AG10803 (cell line): ENCODE data around the gene DMWD.

Source experiments
- DNase-seq: peaks from one replicate; pipeline ENCODE4 v3.0.0; 2010; ENCODE audit warnings: low read depth
- H3K4me3 ChIP-seq: 2 replicates; pipeline ENCODE4 v1.5.1; 2011; ENCODE audit warnings: mild to moderate bottlenecking, low read length, control low read depth
- CTCF ChIP-seq: conservative IDR thresholded peaks from 2 replicates; pipeline ENCODE4 v1.5.1; 2011; ENCODE audit warnings: mild to moderate bottlenecking, low read length, control low read depth, inconsistent platforms

The DMWD gene

DNA sequence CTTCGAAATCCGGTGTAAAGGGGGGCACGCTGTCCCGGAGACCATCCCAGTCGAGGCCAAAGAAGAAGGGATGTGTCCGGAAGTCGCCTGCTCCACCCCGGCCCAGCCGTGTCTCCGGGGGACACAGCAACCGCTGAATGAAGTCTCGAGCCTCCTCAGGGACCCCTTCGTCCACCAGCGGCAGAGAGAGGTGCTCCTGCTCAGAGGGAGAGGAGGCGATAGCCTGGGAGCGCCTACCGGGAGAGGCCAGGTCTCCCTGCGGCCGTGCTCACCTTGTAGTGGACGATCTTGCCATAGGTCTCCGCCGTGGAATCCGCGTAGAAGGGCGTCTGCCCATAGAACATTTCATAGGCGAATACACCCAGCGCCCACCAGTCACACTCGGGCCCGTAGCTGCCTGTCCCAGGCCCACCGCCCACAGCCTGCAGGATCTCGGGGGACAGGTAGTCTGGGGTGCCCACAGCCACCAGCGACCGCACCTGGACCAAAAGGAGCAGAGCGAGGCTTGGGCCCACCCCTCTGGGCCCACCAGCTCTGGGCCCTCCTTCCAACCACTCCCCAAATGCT is 15.2 kb downstream of the DMWD start:
- no peak for DNase-seq
- no peak for TF ChIP-seq CTCF
- no peak overlapping the region for H3K4me3 ChIP-seq

- H3K4me3 ChIP-seq = no peak overlapping the region
- no peak for TF ChIP-seq CTCF
- DNase-seq = no peak
These were observed 17.9 kb downstream of the DMWD start for GRCh38 chr19:45774765-45775164.

DNA sequence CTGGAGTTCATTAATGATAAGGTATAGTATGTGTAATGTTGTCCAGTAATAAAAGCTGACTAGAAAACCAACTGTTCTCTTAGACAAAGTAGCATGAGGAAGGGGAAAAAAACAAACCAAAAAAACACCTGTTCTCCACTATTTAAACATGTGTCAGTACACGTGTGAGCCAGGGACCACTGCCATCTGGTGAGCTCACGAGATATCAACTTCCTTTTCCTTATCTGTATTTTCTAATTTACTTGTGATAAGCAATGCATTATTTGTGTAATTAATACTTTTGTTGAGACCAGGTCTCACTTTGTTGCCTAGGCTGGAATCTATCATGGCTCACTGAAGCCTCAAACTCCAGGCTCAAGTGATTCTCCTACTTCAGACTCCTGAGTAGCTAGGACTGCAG is 19.3 kb downstream of the DMWD start:
- no peak for DNase-seq
- H3K4me3 ChIP-seq = no peak overlapping the region
- TF ChIP-seq CTCF = no peak

DNA sequence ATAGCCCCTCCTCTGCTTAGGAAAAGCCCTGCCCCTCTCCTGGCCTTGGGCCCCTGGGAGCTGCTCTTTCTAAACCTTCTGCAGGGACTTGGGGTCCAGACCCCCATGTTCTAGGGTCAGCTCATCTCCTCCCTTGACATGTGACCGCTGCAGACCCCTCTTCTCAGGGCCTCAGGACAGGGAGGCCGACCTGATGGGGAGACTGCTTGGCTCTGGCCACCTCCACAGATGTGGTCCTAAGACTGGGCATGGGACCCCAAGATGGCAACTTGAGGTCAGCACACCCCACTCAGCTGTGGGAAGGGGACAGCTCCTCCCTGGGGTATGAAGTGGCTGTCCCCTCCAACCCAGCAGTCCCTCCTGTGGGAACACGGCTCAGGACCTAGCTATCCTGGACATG is 19.7 kb downstream of the DMWD start:
- no peak for DNase-seq
- no peak overlapping the region for H3K4me3 ChIP-seq
- no peak for TF ChIP-seq CTCF

DNA sequence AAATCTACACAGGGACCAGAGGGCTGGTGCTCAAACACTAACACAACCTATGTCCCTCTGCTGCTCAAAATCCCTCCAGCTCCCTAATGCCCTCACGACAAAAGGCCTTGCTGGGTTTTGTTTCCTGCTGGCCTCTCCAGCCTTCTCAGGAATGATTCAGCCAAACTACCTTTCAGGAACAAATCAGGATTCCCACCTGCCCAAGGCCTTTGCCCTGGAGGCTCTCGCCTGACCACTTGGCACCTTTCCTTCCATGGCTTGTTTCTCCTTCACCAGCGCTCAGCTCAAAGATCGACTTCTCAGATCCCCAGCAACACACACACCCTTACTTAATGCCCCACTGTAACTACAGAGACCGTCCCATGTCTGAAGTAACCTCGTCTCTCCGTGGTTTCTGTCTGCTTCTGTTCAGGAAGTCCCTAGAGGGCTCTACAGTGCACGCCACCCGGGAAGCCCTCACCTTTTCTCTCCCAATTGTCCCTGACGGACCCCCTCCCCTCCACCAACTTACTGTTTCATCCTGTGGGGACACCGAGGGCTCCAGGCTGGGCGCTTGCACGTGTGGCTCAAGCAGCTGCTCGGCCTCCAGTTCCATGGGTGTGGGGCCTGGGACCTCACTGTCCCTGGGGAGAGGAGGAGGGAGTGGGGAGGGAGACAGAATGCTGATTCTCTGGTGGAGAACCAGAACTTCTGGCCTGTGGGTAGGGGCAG is 20.4 kb downstream of the DMWD start:
- no peak overlapping the region for H3K4me3 ChIP-seq
- DNase-seq = no peak
- TF ChIP-seq CTCF = no peak

DNA sequence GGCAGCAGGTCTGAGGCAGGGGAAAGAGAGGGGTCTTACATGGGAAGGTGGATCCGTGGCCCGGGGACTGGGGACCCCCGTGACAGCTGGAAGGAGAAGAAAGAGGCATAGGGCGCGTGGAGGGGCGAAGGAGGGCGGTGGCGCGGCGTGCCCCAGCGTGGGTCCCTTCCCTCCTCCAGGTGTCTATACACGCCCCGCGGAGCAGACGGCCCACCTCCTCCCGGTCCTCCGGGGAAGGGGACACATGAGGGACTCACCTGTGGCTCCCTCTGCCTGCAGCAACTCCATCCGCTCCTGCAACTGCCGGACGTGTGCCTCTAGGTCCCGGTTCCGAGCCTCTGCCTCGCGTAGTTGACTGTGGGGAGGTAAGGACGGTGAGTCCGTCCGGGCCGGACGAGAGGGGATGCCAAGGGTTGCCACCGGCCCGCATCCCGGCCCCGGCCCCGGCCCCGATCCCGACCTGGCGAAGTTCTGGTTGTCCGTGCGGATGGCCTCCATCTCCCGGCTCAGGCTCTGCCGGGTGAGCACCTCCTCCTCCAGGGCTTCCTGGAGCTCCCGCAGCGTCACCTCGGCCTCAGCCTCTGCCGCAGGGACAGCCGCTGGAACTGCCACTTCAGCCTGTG is 21.2 kb downstream of the DMWD start:
- H3K4me3 ChIP-seq = no peak overlapping the region
- TF ChIP-seq CTCF = no peak
- DNase-seq = no peak
